ENCODE data around the gene SPTB. TPM values are rescaled to one million over a fixed set of nuclear protein-coding genes. Genes with fewer than 3 reads are reported as not detected.

The SPTB gene
- total RNA-seq, 4 donors from 2014 or later = 123 to 554 (median 266) TPM

- Histone ChIP-seq H3K27me3 (no peaks in the 10 kb centered on the region), H3K36me3 (no peaks in the 10 kb centered on the region), H3K27ac (peak overlapping the region; percentile 82 to 99 (median 86)), H3K4me1 (peaks cover 61 to 73% of the 10 kb centered on the region in 2 donors), H3K4me3 (no peak overlapping the region), H3K9me3 (no peaks in the 10 kb centered on the region)
- intact Hi-C loops (cut with DNase I; ENCODE audit: low total_unique reads) = loop anchor here (2.0 kb wide), 1 partner anchor 13 kb away; no protein-coding TSS in a partner anchor
- ATAC-seq (peak in 1 of 2 donors; percentile 15), DNase-seq (no peak)
- in situ Hi-C loops (cut with MboI; ENCODE audit: low sequenced_read_pairs in 4 of 4) = no loop called here
- TF ChIP-seq POLR2A (IDR thresholded peaks at IDR 0.05) = no peak
- TF ChIP-seq, protein P1, sequence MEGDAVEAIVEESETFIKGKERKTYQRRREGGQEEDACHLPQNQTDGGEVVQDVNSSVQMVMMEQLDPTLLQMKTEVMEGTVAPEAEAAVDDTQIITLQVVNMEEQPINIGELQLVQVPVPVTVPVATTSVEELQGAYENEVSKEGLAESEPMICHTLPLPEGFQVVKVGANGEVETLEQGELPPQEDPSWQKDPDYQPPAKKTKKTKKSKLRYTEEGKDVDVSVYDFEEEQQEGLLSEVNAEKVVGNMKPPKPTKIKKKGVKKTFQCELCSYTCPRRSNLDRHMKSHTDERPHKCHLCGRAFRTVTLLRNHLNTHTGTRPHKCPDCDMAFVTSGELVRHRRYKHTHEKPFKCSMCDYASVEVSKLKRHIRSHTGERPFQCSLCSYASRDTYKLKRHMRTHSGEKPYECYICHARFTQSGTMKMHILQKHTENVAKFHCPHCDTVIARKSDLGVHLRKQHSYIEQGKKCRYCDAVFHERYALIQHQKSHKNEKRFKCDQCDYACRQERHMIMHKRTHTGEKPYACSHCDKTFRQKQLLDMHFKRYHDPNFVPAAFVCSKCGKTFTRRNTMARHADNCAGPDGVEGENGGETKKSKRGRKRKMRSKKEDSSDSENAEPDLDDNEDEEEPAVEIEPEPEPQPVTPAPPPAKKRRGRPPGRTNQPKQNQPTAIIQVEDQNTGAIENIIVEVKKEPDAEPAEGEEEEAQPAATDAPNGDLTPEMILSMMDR (IDR thresholded peaks at IDR 0.05 in 4 of 5, conservative IDR thresholded peaks at IDR 0.05 in 1 of 5) = no peak
Measured at GRCh38 chr14:64857979-64858744, 21.5 kb downstream of the SPTB start.

DNA sequence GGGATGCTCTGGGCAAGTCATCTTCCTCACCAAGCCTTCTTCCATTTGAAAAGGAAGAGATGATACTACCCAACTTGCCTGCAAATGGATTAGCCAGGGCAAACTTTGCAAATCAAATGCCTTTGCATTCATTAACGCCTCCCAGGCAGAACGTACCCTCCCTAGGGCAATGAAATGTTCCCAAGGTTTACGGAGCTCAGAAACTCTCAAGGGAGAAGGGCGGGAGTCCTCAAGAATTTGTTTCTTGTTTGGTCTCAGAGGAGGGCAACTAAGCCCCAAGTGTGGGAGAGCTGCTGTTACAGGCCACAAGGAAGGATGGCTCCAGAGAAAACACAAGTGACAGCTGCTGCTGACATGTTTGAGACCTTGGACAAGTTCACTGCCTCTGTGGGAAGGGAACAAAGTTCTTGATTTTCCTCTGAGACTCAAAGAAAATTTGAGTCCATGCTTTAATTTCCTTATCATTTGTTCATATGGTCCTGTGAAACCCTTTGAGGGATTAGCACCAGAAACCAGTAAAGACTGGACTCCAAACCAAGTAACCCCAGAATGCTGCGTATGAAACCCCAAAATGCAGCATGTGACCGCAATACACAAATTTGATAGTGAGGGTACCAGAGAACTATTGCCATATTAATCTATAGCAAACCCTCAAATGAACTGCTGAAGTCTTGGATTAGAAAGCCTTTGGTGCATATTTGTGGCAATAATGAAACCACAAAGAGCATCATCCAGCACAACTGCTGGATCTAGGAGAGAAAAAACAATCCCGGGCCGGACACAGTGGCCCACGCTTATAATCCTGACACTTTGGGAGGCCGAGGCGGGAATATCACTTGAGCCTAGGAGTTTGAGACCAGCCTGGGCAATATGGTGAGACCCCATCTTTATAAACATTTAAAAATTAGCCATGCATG lies 22.9 kb downstream of the SPTB start:
- Histone ChIP-seq H3K4me3 (no peak overlapping the region), H3K4me1 (peaks cover 61 to 69% of the 10 kb centered on the region in 2 donors), H3K36me3 (no peaks in the 10 kb centered on the region), H3K27me3 (no peaks in the 10 kb centered on the region), H3K9me3 (no peaks in the 10 kb centered on the region), H3K27ac (peak overlapping the region; percentile 82 to 99 (median 86))
- DNase-seq (no peak), ATAC-seq (no peak)
- in situ Hi-C loops (cut with MboI; ENCODE audit: low sequenced_read_pairs in 4 of 4) = no loop called here
- no peak for TF ChIP-seq POLR2A (IDR thresholded peaks at IDR 0.05)
- TF ChIP-seq, protein P1 (IDR thresholded peaks at IDR 0.05 in 4 of 5, conservative IDR thresholded peaks at IDR 0.05 in 1 of 5) = no peak
- intact Hi-C loops (cut with DNase I; ENCODE audit: low total_unique reads) = loop anchor here (2.0 kb wide), 1 partner anchor 14 kb away; no protein-coding TSS in a partner anchor

DNA sequence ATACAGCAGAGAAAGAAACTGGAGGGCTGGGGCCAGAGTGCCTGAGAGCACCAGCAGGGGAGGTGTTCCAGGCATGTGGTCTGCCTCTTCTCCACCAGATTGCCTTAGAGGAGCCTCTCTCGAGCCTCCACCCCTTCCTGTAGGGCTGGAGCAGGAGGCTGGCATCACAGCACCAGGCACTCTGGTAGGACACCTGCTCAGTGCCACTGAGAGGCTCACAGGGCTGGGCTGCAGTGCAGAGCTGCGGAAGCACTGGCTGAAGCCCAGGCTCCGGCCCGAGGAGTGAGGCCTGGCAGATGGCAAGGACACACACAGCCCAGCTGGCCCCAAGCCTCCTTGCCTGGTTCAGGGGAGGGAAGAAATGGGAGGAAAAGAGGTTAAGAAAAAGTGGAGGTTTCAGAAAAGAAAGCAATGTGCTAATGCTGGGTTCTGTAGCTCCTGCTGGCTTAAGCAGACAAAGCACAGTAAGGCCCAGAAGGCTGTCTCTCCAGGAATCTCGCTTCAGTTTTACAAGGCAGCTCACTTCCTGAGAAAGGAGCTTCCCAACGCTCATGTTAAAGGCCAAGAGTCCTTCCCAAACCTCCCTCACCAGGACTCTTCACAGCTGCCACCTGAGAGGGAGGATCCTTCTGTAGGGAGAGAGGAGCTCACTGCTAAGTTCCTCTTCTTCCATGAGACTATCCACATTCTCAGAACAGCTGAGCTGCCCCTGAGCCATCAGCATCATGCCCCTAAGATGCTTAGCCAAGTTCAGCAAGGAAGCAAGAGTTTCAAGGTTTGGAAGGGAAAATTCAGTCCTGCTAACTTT lies 23.8 kb downstream of the SPTB start:
- no peak overlapping the region for H3K4me3 ChIP-seq
- intact Hi-C loops (cut with DNase I; ENCODE audit: low total_unique reads) = loop anchor here (2.0 kb wide), 1 partner anchor 15 kb away; no protein-coding TSS in a partner anchor
- in situ Hi-C loops (cut with MboI; ENCODE audit: low sequenced_read_pairs in 4 of 4) = no loop called here

More for the DNA sequence above, 23.8 kb downstream of the SPTB start:
- Histone ChIP-seq H3K27ac (peak overlapping the region; percentile 82 to 99 (median 86)), H3K27me3 (no peaks in the 10 kb centered on the region), H3K36me3 (no peaks in the 10 kb centered on the region), H3K9me3 (no peaks in the 10 kb centered on the region), H3K4me1 (peaks cover 64 to 71% of the 10 kb centered on the region in 2 donors)
- ATAC-seq (peak; percentile 53 to 59), DNase-seq (peak; percentile 59 to 76)
- TF ChIP-seq, protein P1 (IDR thresholded peaks at IDR 0.05 in 4 of 5, conservative IDR thresholded peaks at IDR 0.05 in 1 of 5) = peak in 1 of 5 experiments; percentile 13
- peak; percentile 40 to 41 for TF ChIP-seq POLR2A (IDR thresholded peaks at IDR 0.05)
